Lung (tissue), 5 donors: ENCODE data around the gene APLP1. TPM values are rescaled to one million over a fixed set of nuclear protein-coding genes. Genes with fewer than 3 reads are reported as not detected.

ENCODE experiments used
- polyA plus RNA-seq, 2 donors: library from polyadenylated mRNA; stranded (reverse); fragments of 200-250 nt; gene quantifications; one replicate each; pipeline ENCODE4 v1.2.1, GENCODE V29; 2013
- small RNA-seq: library from RNA; depleted of rRNA; stranded (forward); fragments of <200 nt; gene quantifications from one replicate; pipeline ENCODE3, GENCODE V24; 2014; ENCODE audit warnings: low replicate concordance
- total RNA-seq, 2 donors: library from RNA; depleted of rRNA in 1 of 2; stranded (reverse); fragments of >200 nt in 1 of 2; gene quantifications; one replicate each; pipeline ENCODE4 v1.2.1, GENCODE V29; 2014 to 2021
- donor health status: Bipolar disorder and iron deficiency.
- donor health status: healthy.
- donor health status: DM: yes; HTN: yes; CAD: no.

The APLP1 gene
- total and polyA plus RNA-seq, 4 donors = 0.94 to 6.5 (median 2.0) TPM

Small RNA genes lying within 50 kb of the gene (small RNA-seq; reads per million reads assigned to genes)
- not detected for gene RN7SL402P

Other genes with a start within 250 kb of the APLP1 start
- gene RBM42, start 239.5 kb upstream of the APLP1 start, total RNA-seq = 10 to 100 TPM; 28.4 to 77.4 TPM
- 10 to 100 TPM; 68.6 to 84.0 TPM for gene RBM42, start 239.5 kb upstream of the APLP1 start, polyA plus RNA-seq
- gene ETV2, start 226.8 kb upstream of the APLP1 start, total RNA-seq = 1 to 10 TPM in 1 of 2 donors, under 1 TPM in 1; 0.31 to 1.0 TPM
- 1 to 10 TPM; 1.2 to 2.5 TPM for gene ETV2, start 226.8 kb upstream of the APLP1 start, polyA plus RNA-seq
- 100 to 1,000 TPM; 202 to 338 TPM for gene COX6B1, start 220.3 kb upstream of the APLP1 start, total RNA-seq
- 1,000 to 10,000 TPM in 1 of 2 donors, 100 to 1,000 TPM in 1; 679 to 1,407 TPM for gene COX6B1, start 220.3 kb upstream of the APLP1 start, polyA plus RNA-seq
- not detected for gene UPK1A, start 202.1 kb upstream of the APLP1 start, total RNA-seq
- under 1 TPM in 1 of 2 donors, not detected in 1; 0.03 TPM for gene UPK1A, start 202.1 kb upstream of the APLP1 start, polyA plus RNA-seq
- gene ZBTB32, start 164.0 kb upstream of the APLP1 start, total RNA-seq = under 1 TPM; 0.28 to 0.63 TPM
- under 1 TPM; 0.22 to 0.50 TPM for gene ZBTB32, start 164.0 kb upstream of the APLP1 start, polyA plus RNA-seq
- 10 to 100 TPM; 24.9 to 41.0 TPM for gene KMT2B, start 150.6 kb upstream of the APLP1 start, total RNA-seq
- 10 to 100 TPM; 21.7 to 30.0 TPM for gene KMT2B, start 150.6 kb upstream of the APLP1 start, polyA plus RNA-seq
- 10 to 100 TPM in 1 of 2 donors, 1 to 10 TPM in 1; 3.8 to 32.3 TPM for gene IGFLR1, start 126.1 kb upstream of the APLP1 start, total RNA-seq
- 10 to 100 TPM; 19.6 to 72.5 TPM for gene IGFLR1, start 126.1 kb upstream of the APLP1 start, polyA plus RNA-seq
- 10 to 100 TPM; 14.0 to 21.6 TPM for gene U2AF1L4, start 123.2 kb upstream of the APLP1 start, total RNA-seq
- 10 to 100 TPM; 13.0 to 25.5 TPM for gene U2AF1L4, start 123.2 kb upstream of the APLP1 start, polyA plus RNA-seq
- gene PSENEN, start 122.9 kb upstream of the APLP1 start, total RNA-seq = 100 to 1,000 TPM in 1 of 2 donors, 10 to 100 TPM in 1; 36.8 to 129 TPM
- gene PSENEN, start 122.9 kb upstream of the APLP1 start, polyA plus RNA-seq = 100 to 1,000 TPM in 1 of 2 donors, 10 to 100 TPM in 1; 84.2 to 196 TPM
- 10 to 100 TPM in 1 of 2 donors, 1 to 10 TPM in 1; 4.4 to 11.4 TPM for gene LIN37, start 120.0 kb upstream of the APLP1 start, total RNA-seq
- 10 to 100 TPM; 16.2 TPM for gene LIN37, start 120.0 kb upstream of the APLP1 start, polyA plus RNA-seq
- 10 to 100 TPM; 13.2 to 44.8 TPM for gene HSPB6, start 111.5 kb upstream of the APLP1 start, total RNA-seq
- 10 to 100 TPM; 22.5 to 26.4 TPM for gene HSPB6, start 111.5 kb upstream of the APLP1 start, polyA plus RNA-seq
- 10 to 100 TPM; 10.5 to 32.2 TPM for gene PROSER3, start 110.4 kb upstream of the APLP1 start, total RNA-seq
- 10 to 100 TPM; 10.0 to 13.6 TPM for gene PROSER3, start 110.4 kb upstream of the APLP1 start, polyA plus RNA-seq
- 10 to 100 TPM; 16.2 to 16.6 TPM for gene ARHGAP33, start 93.0 kb upstream of the APLP1 start, total RNA-seq
- gene ARHGAP33, start 93.0 kb upstream of the APLP1 start, polyA plus RNA-seq = 1 to 10 TPM; 3.1 to 8.2 TPM
- not detected for gene PRODH2, start 55.7 kb upstream of the APLP1 start, total RNA-seq
- gene PRODH2, start 55.7 kb upstream of the APLP1 start, polyA plus RNA-seq = not detected
- under 1 TPM in 1 of 2 donors, not detected in 1; 0.23 TPM for gene NPHS1, start 16.1 kb upstream of the APLP1 start, total RNA-seq
- under 1 TPM in 1 of 2 donors, not detected in 1; 0.02 TPM for gene NPHS1, start 16.1 kb upstream of the APLP1 start, polyA plus RNA-seq
- 1 to 10 TPM in 1 of 2 donors, not detected in 1; 1.2 TPM for gene KIRREL2, start 11.7 kb upstream of the APLP1 start, total RNA-seq
- gene KIRREL2, start 11.7 kb upstream of the APLP1 start, polyA plus RNA-seq = under 1 TPM; 0.04 to 0.10 TPM
- 10 to 100 TPM; 12.6 to 25.3 TPM for gene NFKBID, start 32.0 kb downstream of the APLP1 start, total RNA-seq
- 10 to 100 TPM; 14.7 to 18.1 TPM for gene NFKBID, start 32.0 kb downstream of the APLP1 start, polyA plus RNA-seq
- 10 to 100 TPM in 1 of 2 donors, 1 to 10 TPM in 1; 5.4 to 33.2 TPM for gene HCST, start 34.0 kb downstream of the APLP1 start, total RNA-seq
- gene HCST, start 34.0 kb downstream of the APLP1 start, polyA plus RNA-seq = 100 to 1,000 TPM in 1 of 2 donors, 10 to 100 TPM in 1; 89.1 to 118 TPM
- 100 to 1,000 TPM in 1 of 2 donors, 10 to 100 TPM in 1; 17.0 to 282 TPM for gene TYROBP, start 39.7 kb downstream of the APLP1 start, total RNA-seq
- gene TYROBP, start 39.7 kb downstream of the APLP1 start, polyA plus RNA-seq = 1,000 to 10,000 TPM in 1 of 2 donors, 100 to 1,000 TPM in 1; 552 to 1,276 TPM
- 10 to 100 TPM in 1 of 2 donors, 1 to 10 TPM in 1; 3.6 to 14.0 TPM for gene LRFN3, start 67.8 kb downstream of the APLP1 start, total RNA-seq
- 1 to 10 TPM; 6.2 to 8.9 TPM for gene LRFN3, start 67.8 kb downstream of the APLP1 start, polyA plus RNA-seq
- 10 to 100 TPM; 11.4 to 19.7 TPM for gene SDHAF1, start 126.6 kb downstream of the APLP1 start, total RNA-seq
- gene SDHAF1, start 126.6 kb downstream of the APLP1 start, polyA plus RNA-seq = 10 to 100 TPM; 18.6 to 25.8 TPM
- 10 to 100 TPM in 1 of 2 donors, 1 to 10 TPM in 1; 8.0 to 13.6 TPM for gene SYNE4, start 140.2 kb downstream of the APLP1 start, total RNA-seq
- 10 to 100 TPM in 1 of 2 donors, 1 to 10 TPM in 1; 9.5 to 19.2 TPM for gene SYNE4, start 140.2 kb downstream of the APLP1 start, polyA plus RNA-seq
- 10 to 100 TPM; 13.3 to 24.5 TPM for gene ALKBH6, start 145.6 kb downstream of the APLP1 start, total RNA-seq
- 10 to 100 TPM; 23.1 to 30.1 TPM for gene ALKBH6, start 145.6 kb downstream of the APLP1 start, polyA plus RNA-seq
- gene CLIP3, start 164.3 kb downstream of the APLP1 start, total RNA-seq = 10 to 100 TPM in 1 of 2 donors, 1 to 10 TPM in 1; 8.1 to 17.6 TPM
- 1 to 10 TPM; 1.6 to 2.5 TPM for gene CLIP3, start 164.3 kb downstream of the APLP1 start, polyA plus RNA-seq
- 1 to 10 TPM; 4.1 to 5.5 TPM for gene THAP8, start 185.7 kb downstream of the APLP1 start, total RNA-seq
- gene THAP8, start 185.7 kb downstream of the APLP1 start, polyA plus RNA-seq = 1 to 10 TPM; 5.6 to 6.4 TPM
- gene WDR62, start 186.3 kb downstream of the APLP1 start, total RNA-seq = 1 to 10 TPM; 2.1 to 2.2 TPM
- 1 to 10 TPM in 1 of 2 donors, under 1 TPM in 1; 0.86 to 1.3 TPM for gene WDR62, start 186.3 kb downstream of the APLP1 start, polyA plus RNA-seq
- gene OVOL3, start 242.6 kb downstream of the APLP1 start, total RNA-seq = not detected
- not detected for gene OVOL3, start 242.6 kb downstream of the APLP1 start, polyA plus RNA-seq
- gene POLR2I, start 246.3 kb downstream of the APLP1 start, total RNA-seq = 100 to 1,000 TPM in 1 of 2 donors, 10 to 100 TPM in 1; 83.1 to 101 TPM
- 10 to 100 TPM; 65.1 to 96.6 TPM for gene POLR2I, start 246.3 kb downstream of the APLP1 start, polyA plus RNA-seq
- gene TBCB, start 246.9 kb downstream of the APLP1 start, total RNA-seq = 100 to 1,000 TPM in 1 of 2 donors, 10 to 100 TPM in 1; 63.1 to 169 TPM
- gene TBCB, start 246.9 kb downstream of the APLP1 start, polyA plus RNA-seq = 100 to 1,000 TPM; 132 to 213 TPM